ENCODE measurements around the gene EREG. TPM values are rescaled to one million over a fixed set of nuclear protein-coding genes. Genes with fewer than 3 reads are reported as not detected.
"Not testable (repeated sequence)": the region's sequence is repeated elsewhere in the genome, so short reads cannot be mapped to it uniquely, and the experiment has no call there.

The EREG gene
- total RNA-seq, 2 experiments from 2014 or later = 0.58 to 0.59 TPM

GRCh38 chr4:74395633-74396032, 30.7 kb downstream of the EREG start:
- H3K4me1 ChIP-seq (ENCODE audit: insufficient read depth, low read length) = no peaks in the 10 kb centered on the region
- Mint-ChIP-seq H3K9me3 (no peaks in the 10 kb centered on the region), H3K4me1 (ENCODE audit: low read depth) (peaks cover 13% of the 10 kb centered on the region), H3K27me3 (no peaks in the 10 kb centered on the region), H3K27ac (no peak overlapping the region), H3K4me3 (no peak overlapping the region), H3K36me3 (ENCODE audit: low read depth) (peaks cover 5% of the 10 kb centered on the region)
- TF ChIP-seq CTCF (IDR thresholded peaks at IDR 0.05) = no peak
- H3K27ac ChIP-seq (ENCODE audit: low read depth in 1 of 2, low read length in 2 of 2) = no peak overlapping the region
- ChIA-PET POLR2A (no interaction called here), CTCF (no interaction called here)
- ATAC-seq (ENCODE audit: poor library complexity) (no peak), DNase-seq (no peak)
- no peaks in the 10 kb centered on the region for H3K27me3 ChIP-seq (ENCODE audit: control insufficient read depth in 1 of 2, insufficient read depth in 2 of 2, low read length in 2 of 2)
- H3K36me3 ChIP-seq (ENCODE audit: insufficient read depth, low read length) = no peaks in the 10 kb centered on the region
- intact Hi-C loops (cut with DNase I, micrococcal nuclease) = loop anchor here in 1 of 2 experiments (2.0 kb wide), 1 partner anchor 39 kb away; no protein-coding TSS in a partner anchor
- peaks cover 0 to 6% of the 10 kb centered on the region in 2 experiments for H3K9me3 ChIP-seq (ENCODE audit: control insufficient read depth in 1 of 2, insufficient read depth in 1 of 2, low read length in 2 of 2)
- no peak overlapping the region for H3K4me3 ChIP-seq (ENCODE audit: low read length)

GRCh38 chr4:74397748-74398426, 32.9 kb downstream of the EREG start:
- peak overlapping the region; percentile 64 to 83 for H3K27ac ChIP-seq (ENCODE audit: low read depth in 1 of 2, low read length in 2 of 2)
- Mint-ChIP-seq H3K4me1 (ENCODE audit: low read depth) (peaks cover 13% of the 10 kb centered on the region), H3K9me3 (no peaks in the 10 kb centered on the region), H3K36me3 (ENCODE audit: low read depth) (peaks cover 5% of the 10 kb centered on the region), H3K4me3 (peak overlapping the region; percentile 94), H3K27me3 (no peaks in the 10 kb centered on the region), H3K27ac (peak overlapping the region; percentile 94)
- H3K4me1 ChIP-seq (ENCODE audit: insufficient read depth, low read length) = no peaks in the 10 kb centered on the region
- no peaks in the 10 kb centered on the region for H3K36me3 ChIP-seq (ENCODE audit: insufficient read depth, low read length)
- peak; percentile 83 for ATAC-seq (ENCODE audit: poor library complexity)
- peak in 5 of 14 experiments; percentile 5 to 61 (median 49) for DNase-seq
- intact Hi-C loops (cut with DNase I, micrococcal nuclease) = loop anchor here in 1 of 2 experiments (1.0 kb wide), 1 partner anchor 47 kb away; the partner anchor contains the start of gene AREG
- H3K4me3 ChIP-seq (ENCODE audit: low read length) = peak overlapping the region; percentile 73
- ChIA-PET CTCF (interaction anchor here (0.9 kb wide), 1 partner anchor 47 kb away, joined by 4 read pairs; the partner anchor contains the start of gene AREG), POLR2A (interaction anchor here (1.3 to 2.9 kb wide), 6 partner anchors 12 to 1117 kb away, joined by 3 to 26 read pairs (median 4); partner anchors contain the start of gene AREG)
- no peak for TF ChIP-seq CTCF (IDR thresholded peaks at IDR 0.05)
- no peaks in the 10 kb centered on the region for H3K27me3 ChIP-seq (ENCODE audit: control insufficient read depth in 1 of 2, insufficient read depth in 2 of 2, low read length in 2 of 2)
- H3K9me3 ChIP-seq (ENCODE audit: control insufficient read depth in 1 of 2, insufficient read depth in 1 of 2, low read length in 2 of 2) = peaks cover 0 to 6% of the 10 kb centered on the region in 2 experiments

GRCh38 chr4:74398894-74399589, 34.1 kb downstream of the EREG start:
- H3K27ac Mint-ChIP-seq = peak overlapping the region; percentile 94
- H3K4me1 ChIP-seq (ENCODE audit: insufficient read depth, low read length); H3K9me3 Mint-ChIP-seq; H3K4me3 ChIP-seq (ENCODE audit: low read length); H3K36me3 Mint-ChIP-seq (ENCODE audit: low read depth); H3K27me3 ChIP-seq (ENCODE audit: control insufficient read depth in 1 of 2, insufficient read depth in 2 of 2, low read length in 2 of 2); H3K27me3 Mint-ChIP-seq; ATAC-seq (ENCODE audit: poor library complexity); H3K27ac ChIP-seq (ENCODE audit: low read depth in 1 of 2, low read length in 2 of 2); H3K36me3 ChIP-seq (ENCODE audit: insufficient read depth, low read length); H3K9me3 ChIP-seq (ENCODE audit: control insufficient read depth in 1 of 2, insufficient read depth in 1 of 2, low read length in 2 of 2); CTCF ChIA-PET: not testable (repeated sequence)
- DNase-seq = peak in 2 of 14 experiments; percentile 18 to 34
- peak overlapping the region; percentile 94 for H3K4me3 Mint-ChIP-seq
- intact Hi-C loops (cut with DNase I, micrococcal nuclease) = loop anchor here in 1 of 2 experiments (1.0 kb wide), 1 partner anchor 46 kb away; the partner anchor contains the start of gene AREG
- H3K4me1 Mint-ChIP-seq (ENCODE audit: low read depth) = peaks cover 13% of the 10 kb centered on the region
- POLR2A ChIA-PET = interaction anchor here (0.8 to 2.9 kb wide), 6 partner anchors 11 to 1116 kb away, joined by 3 to 26 read pairs (median 4); partner anchors contain the start of gene AREG

All from CD4-positive, alpha-beta T cell (primary cell).